Panc1 (cell line): ENCODE results near the gene MRPL54. TPM values are rescaled to one million over a fixed set of nuclear protein-coding genes. Genes with fewer than 3 reads are reported as not detected.
"Not testable (repeated sequence)": the region's sequence is repeated elsewhere in the genome, so short reads cannot be mapped to it uniquely, and the experiment has no call there.

Source experiments
- ATAC-seq: fragments of 200-7000 bp; cut with Tn5 transposase; 2 replicates; pipeline ENCODE4 v1.9.1; 2020; ENCODE audit warnings: mild to moderate bottlenecking, moderate library complexity
- BruUV-seq: library from RNA; stranded (reverse); fragments of 400-500 nt; replicated peaks from 2 replicates; lab custom pipeline; 2021; lab: Mats Ljungman, UMichigan
- CTCF ChIA-PET: fragments of 300-600 bp; sonication (Branson Sonifier 250); formaldehyde crosslinking; loops from one replicate; lab custom pipeline; 2022; ENCODE audit warnings: antibody characterized with exemption; lab: Charles Lee
- POLR2A ChIA-PET: fragments of 300-600 bp; sonication (Branson Sonifier 250); formaldehyde crosslinking; loops from one replicate; lab custom pipeline; 2022; ENCODE audit warnings: antibody characterized with exemption; lab: Charles Lee
- DNase-seq: peaks from one replicate; pipeline ENCODE4 v3.0.0-alpha.2; 2010; ENCODE audit warnings: low read depth, low spot score
- H3K27ac ChIP-seq: 2 replicates; pipeline ENCODE4 v1.5.1; 2011; ENCODE audit warnings: mild to moderate bottlenecking, low read length, inconsistent platforms
- H3K27me3 ChIP-seq: fragments of 200-500 bp; sonication (Bioruptor generic); 2 replicates; pipeline ENCODE4 v1.6.0; 2014; ENCODE audit warnings: low read length, inconsistent platforms; ENCODE audit not compliant: control insufficient read depth, insufficient read depth
- H3K36me3 ChIP-seq: fragments of 200-500 bp; sonication (Bioruptor generic); 2 replicates; pipeline ENCODE4 v1.5.1; 2014; ENCODE audit warnings: inconsistent platforms, mild to moderate bottlenecking, low read length, moderate library complexity; ENCODE audit not compliant: control insufficient read depth, insufficient read depth
- H3K4me1 ChIP-seq: 2 replicates; pipeline ENCODE4 v1.5.1; 2011; ENCODE audit warnings: inconsistent platforms, mild to moderate bottlenecking, low read length, moderate library complexity; ENCODE audit not compliant: control insufficient read depth, insufficient read depth
- H3K4me3 ChIP-seq, 2 experiments: 2 replicates each; pipeline ENCODE4 v1.5.1; 2011 to 2012; ENCODE audit warnings: low read depth in 2 of 2, low read length in 2 of 2, mild to moderate bottlenecking in 2 of 2, inconsistent platforms in 1 of 2, moderate library complexity in 1 of 2
- H3K9me3 ChIP-seq: fragments of 200-500 bp; sonication (Bioruptor generic); 2 replicates; pipeline ENCODE4 v1.5.1; 2014; ENCODE audit warnings: low read depth, mild to moderate bottlenecking, inconsistent platforms, low read length, moderate library complexity; ENCODE audit not compliant: control insufficient read depth, insufficient read depth
- CTCF ChIP-seq: fragments of 450-650 bp; IDR thresholded peaks from 2 replicates; pipeline ENCODE4 v1.5.1; 2017; ENCODE audit warnings: mild to moderate bottlenecking
- POLR2AphosphoS5 ChIP-seq: IDR thresholded peaks from 2 replicates; pipeline ENCODE4 v1.6.1; 2012; ENCODE audit warnings: mild to moderate bottlenecking, low read depth, low read length, moderate library complexity
- REST ChIP-seq, 2 experiments: IDR thresholded peaks; 2 replicates each; pipeline ENCODE4 v1.6.1; 2011 to 2012; ENCODE audit warnings: low read depth in 2 of 2, control low read depth in 1 of 2, low read length in 1 of 2, mild to moderate bottlenecking in 1 of 2, moderate library complexity in 1 of 2; ENCODE audit not compliant: insufficient read depth in 1 of 2
- SIN3A ChIP-seq: IDR thresholded peaks from 2 replicates; pipeline ENCODE4 v1.6.1; 2012; ENCODE audit warnings: low read depth, mild to moderate bottlenecking, low read length, moderate library complexity, borderline replicate concordance; ENCODE audit not compliant: insufficient read depth
- TCF7L2 ChIP-seq: IDR thresholded peaks from 2 replicates; pipeline ENCODE4 v1.6.1; 2011; ENCODE audit warnings: mild to moderate bottlenecking, low read depth, low read length, inconsistent platforms
- in situ Hi-C: cut with HindIII; loops from 2 replicates; pipeline ENCODE4 v1.10.0; 2016; ENCODE audit warnings: low sequenced_read_pairs, low pct_unique_long_range_greater_than_20kb
- intact Hi-C: fragments of 100-400 bp; cut with micrococcal nuclease; formaldehyde crosslinking; loops from one replicate; pipeline ENCODE4 v1.10.0; 2022; ENCODE audit not compliant: unreplicated experiment
- total RNA-seq: library from RNA; stranded (reverse); gene quantifications from one replicate; pipeline ENCODE4 v1.2.1, GENCODE V29; 2021; ENCODE audit not compliant: unreplicated experiment

MRPL54 gene
- total RNA-seq, 1 experiment from 2014 or later: 42.8 TPM

DNA sequence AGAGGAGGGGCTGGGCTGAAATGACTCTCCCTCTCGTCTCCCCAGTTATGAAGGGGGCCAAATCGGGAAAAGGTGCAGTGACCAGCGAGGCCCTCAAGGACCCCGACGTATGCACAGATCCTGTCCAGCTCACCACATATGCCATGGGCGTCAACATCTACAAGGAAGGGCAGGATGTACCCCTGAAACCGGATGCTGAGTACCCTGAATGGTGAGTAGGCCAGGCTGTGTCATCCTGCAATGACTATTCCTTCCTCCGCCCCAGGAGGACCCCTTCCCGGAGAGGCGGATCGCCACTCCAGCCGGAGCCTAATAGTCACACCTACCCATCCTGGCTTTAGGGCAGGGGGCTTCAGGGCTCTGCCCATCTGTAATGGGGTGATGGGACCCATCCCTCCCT, 2.6 kb downstream of the MRPL54 start:
- no peak for ATAC-seq
- POLR2A ChIA-PET: no interaction called here
- in situ Hi-C loops: no loop called here
- Histone ChIP-seq H3K27ac (no peak overlapping the region), H3K27me3 (no peaks in the 10 kb centered on the region), H3K4me3 (no peak overlapping the region), H3K36me3 (peaks cover 4% of the 10 kb centered on the region; the same call in 1 of the 2 replicates), H3K9me3 (no peaks in the 10 kb centered on the region), H3K4me1 (peaks cover 9% of the 10 kb centered on the region)
- TF ChIP-seq CTCF (no peak), SIN3A (no peak), POLR2AphosphoS5 (no peak), REST (IDR thresholded peaks at IDR 0.05; ENCODE audit: insufficient read depth in 1 of 2, low read depth in 2 of 2, low read length in 1 of 2) (no peak), TCF7L2 (no peak)
- no peak for DNase-seq
- intact Hi-C loops: no loop called here
- CTCF ChIA-PET: no interaction called here
- BruUV-seq: no TSS peak

DNA sequence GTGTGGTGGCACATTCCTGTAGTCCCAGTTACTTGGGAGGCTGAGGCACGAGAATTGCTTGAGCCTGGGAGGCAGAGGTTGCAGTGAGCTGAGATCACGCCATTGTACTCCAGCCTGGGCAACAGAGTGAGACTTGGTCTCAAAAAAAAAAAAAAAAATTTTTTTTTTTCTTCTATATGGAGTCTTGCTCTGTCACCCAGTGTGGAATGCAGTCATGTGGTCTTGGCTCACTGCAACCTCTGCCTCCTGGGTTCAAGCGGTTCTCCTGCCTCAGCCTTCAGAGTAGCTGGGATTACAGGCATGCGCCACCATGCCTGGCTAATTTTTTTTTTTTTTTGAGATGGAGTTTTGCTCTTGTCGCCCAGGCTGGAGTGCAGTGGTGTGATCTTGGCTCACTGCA, 3.3 kb downstream of the MRPL54 start:
- BruUV-seq, H3K36me3 ChIP-seq, H3K27me3 ChIP-seq, H3K27ac ChIP-seq, H3K4me1 ChIP-seq, H3K9me3 ChIP-seq, DNase-seq, intact Hi-C loops, POLR2A ChIA-PET, H3K4me3 ChIP-seq, CTCF ChIA-PET, ATAC-seq, in situ Hi-C loops: not testable (repeated sequence)

- Histone ChIP-seq H3K9me3 (no peaks in the 10 kb centered on the region), H3K27me3 (no peaks in the 10 kb centered on the region), H3K27ac (no peak overlapping the region), H3K4me1 (peaks cover 6% of the 10 kb centered on the region), H3K4me3 (no peak overlapping the region), H3K36me3 (no peaks in the 10 kb centered on the region)
- in situ Hi-C loops: no loop called here
- TF ChIP-seq SIN3A: no peak
- TF ChIP-seq REST (IDR thresholded peaks at IDR 0.05; ENCODE audit: insufficient read depth in 1 of 2, low read depth in 2 of 2, low read length in 1 of 2): no peak
- no peak for TF ChIP-seq TCF7L2
- TF ChIP-seq POLR2AphosphoS5: no peak
- no peak for TF ChIP-seq CTCF
- POLR2A ChIA-PET: no interaction called here
- ATAC-seq: no peak
- intact Hi-C loops: no loop called here
- no peak for DNase-seq
- CTCF ChIA-PET: no interaction called here
- no TSS peak for BruUV-seq
Observed at GRCh38 chr19:3766520-3766919, 4.0 kb downstream of the MRPL54 start.
